ENCODE data around the gene WSCD1.

WSCD1 gene

DNA sequence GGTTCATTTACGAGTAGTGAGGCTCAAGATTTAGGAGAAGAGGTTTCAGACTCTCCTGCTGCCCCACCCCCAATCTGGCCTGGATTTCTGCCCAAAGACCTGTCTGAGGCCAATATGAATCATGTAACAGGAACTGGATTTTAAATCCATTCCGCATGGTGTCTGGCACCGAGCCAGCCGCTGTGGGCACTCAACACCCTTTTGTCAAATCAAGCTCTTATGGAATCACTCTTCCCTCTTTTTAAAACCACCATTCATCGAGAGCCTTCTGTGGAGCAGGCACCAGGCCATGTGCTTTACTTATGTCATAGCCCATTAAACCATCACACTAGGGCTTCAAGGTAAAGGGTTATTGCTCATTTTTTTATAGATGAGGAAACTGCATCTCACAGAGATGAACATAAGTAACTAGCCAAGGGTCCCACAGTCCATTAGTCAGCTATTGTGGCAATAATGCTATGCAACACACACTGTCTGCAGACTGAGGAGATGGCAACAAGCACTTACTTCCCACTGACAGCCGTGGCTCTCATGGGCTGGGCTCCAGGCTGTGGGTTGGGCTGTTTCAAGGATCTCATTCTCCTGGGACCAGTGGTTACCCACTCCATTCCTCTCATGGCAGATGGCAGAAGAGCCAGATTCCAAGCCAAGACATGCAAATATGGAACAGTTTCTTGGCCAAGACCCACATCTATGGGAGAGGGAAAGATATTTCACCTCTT is 93.6 kb downstream of the WSCD1 start:
- DNase-seq, result no peak

DNA sequence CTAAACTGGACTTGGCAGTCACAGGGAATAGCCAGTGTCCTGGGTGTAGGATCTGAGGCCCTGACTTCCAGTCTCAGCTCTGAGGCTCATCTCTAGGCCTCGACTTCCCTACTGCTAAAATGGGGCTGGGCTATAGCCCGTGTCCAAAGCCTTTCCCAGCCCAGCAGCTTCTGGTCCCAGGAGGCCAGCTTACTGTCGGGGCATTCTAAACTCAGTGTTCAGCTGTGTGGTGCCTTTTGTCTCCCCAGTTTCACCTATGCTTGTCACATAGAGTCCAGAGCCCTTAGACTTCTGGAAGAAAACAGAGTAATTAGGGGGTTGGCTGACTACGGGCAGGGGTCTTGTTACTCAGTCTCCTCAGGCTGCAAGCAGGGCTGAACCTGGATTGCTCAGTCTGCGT is 94.8 kb downstream of the WSCD1 start:
- no peak for DNase-seq

DNA sequence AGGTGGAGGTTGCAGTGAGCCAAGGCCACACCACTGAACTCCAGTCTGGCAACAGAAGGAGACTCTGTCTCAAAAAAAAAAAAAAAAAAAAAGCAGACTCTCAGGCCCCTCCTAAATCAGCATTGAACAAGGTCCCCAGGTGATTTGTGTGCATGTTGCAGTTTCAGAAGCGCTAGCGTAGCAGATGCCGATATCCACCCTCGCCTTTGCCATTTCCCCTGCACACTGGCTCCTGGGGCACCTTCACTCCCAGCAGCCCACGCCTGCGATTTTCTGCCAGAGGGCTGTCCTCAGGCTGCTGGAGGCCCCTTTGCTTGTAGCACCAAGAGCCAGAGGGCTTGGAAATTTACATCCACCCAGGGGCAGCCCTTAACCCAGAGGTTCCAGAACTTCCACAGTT is 95.6 kb downstream of the WSCD1 start:
- no peak for DNase-seq

DNA sequence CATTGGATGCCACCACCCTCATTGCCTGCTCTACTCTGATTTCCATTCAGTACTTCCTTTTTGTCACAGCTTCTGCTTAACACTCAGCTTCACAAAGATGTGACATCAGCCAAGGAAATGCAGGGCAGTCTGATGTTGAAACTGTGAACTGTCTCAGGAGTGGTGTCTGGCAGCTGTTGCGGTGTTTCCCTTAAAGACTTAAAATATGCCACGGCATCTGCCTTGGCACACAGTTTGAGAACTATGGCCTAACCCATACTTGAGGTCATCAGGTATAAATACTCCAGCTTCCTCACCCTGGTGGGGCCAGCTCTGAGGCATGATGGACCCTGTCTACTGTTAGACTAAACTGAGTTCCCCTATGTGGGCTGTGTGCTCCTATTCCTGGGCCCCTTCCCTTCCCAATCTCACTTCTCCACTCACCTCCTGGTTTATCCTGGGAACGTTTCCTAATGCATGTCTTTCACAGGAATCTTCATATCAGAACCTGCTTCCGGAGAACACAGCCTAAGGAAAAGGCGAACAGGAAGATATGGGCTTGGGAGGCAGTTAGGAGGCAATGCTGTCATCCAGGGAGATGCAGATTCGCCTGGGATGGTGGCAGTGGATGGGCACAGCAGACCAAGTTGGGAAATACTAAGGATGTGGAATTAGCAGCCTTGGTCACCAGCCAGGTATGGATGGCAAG is 96.5 kb downstream of the WSCD1 start:
- no peak for DNase-seq

DNA sequence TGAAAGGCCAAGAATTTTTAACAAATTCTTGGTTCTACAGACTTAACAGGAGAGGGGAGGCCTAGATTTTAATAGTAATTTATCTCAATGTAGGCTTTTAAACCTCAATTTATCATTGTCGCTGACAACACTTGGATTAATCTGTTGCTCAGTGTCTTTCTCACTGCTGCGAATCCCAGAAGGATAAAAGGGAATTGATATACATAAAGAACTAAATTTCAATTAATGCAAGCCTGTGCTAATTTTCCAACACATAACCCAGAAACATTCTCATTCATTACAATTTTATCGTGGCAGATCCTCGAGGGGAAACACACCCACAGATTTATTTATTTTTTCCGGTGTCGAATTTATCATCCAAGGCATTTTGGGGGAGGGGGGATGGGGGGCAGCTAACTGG is 98.1 kb downstream of the WSCD1 start:
- DNase-seq, result no peak

DNA sequence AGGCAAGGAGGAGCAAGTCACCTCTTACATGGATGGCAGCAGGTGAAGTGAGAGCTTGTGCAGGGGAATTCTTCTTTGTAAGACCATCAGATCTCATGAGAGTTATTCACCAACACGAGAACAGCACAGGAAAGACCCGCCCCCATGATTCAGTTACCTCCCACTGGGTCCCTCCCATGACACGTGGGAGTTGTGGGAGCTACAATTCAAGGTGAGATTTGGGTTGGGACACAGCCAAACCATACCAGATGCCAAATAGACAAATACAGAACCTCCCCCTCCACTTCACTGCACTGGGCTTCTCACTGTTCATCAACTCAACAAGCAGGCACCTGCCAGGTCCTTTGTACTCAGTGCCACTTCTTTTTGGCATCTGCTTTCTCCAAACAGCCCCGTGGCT is 100.2 kb downstream of the WSCD1 start:
- no peak for DNase-seq

DNA sequence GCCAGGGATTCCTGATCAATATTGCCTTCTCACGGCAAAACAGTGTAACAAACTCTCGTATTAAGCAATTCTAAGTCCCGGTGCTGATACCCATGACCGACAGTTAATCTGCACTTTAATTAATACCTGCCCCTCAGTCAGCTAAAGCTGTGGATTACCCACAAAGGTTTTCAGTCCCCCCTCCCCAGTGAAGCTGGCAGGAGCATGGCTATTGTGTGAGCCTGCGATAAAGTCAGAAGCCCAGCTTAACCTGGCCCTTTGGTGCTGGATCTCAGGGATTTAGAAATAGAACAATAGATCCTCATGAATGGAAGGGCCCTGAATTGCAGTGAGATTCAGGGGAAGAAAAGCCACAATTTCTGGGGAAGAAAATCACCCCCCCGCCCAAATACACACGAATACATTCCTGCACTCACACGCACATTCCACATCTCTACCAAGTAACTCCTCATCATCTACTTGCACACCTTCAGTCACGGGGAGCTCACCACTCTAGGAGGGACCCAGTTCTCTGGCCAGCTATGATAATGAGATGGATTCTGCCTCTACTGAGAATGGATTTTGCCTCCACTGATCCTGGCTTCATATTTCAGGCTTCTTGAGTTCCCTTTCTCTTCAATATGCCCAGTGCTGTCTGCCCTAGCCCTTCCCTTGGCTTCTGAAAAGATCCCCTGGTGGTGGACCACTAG is 102.6 kb downstream of the WSCD1 start:
- no peak for DNase-seq

DNA sequence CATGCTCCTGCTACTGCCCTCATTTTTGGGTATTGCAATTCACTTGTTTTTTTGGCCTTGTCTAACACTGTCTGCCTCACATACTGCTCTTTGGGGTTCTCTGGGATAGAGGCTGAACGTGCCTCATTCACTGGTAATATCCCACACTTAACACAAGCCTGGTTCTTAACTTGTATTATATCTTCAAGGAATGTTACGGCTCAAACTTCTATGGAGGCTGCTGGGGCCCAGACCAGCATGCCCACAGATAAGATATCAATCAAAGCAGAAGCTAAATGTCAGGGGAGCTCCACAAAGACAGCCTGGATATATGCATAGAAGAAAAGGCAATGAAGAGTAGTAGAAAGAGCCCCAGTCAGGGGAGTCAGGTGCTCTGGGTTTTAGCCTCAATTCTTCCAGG is 103.5 kb downstream of the WSCD1 start:
- no peak for DNase-seq
